ENCODE data around the gene DAGLA. TPM values are rescaled to one million over a fixed set of nuclear protein-coding genes. Genes with fewer than 3 reads are reported as not detected.

The DAGLA gene
- total and polyA plus RNA-seq, 2 of the 13 experiments (the other 11 are each of a cell fraction or from before 2014, with no cell fraction given): 2.6 to 3.9 TPM

GRCh38 chr11:61793083-61793828, 113.1 kb downstream of the DAGLA start (continued):
- 0 out of 2 replicates have a peak, but pooled peaks have one; percentile 3 for TF ChIP-seq ZNF138 (CRISPR knock-in tag; IDR thresholded peaks at IDR 0.05; ENCODE audit: low read depth)
- TF ChIP-seq TBX2 (CRISPR knock-in tag; IDR thresholded peaks at IDR 0.05; ENCODE audit: borderline replicate concordance): no peak
- TF ChIP-seq ZBTB3 (CRISPR knock-in tag; IDR thresholded peaks at IDR 0.05; ENCODE audit: borderline replicate concordance, low read depth): no peak
- TF ChIP-seq PBX3 (CRISPR knock-in tag; IDR thresholded peaks at IDR 0.05; ENCODE audit: borderline replicate concordance): 0 out of 2 replicates have a peak, but pooled peaks have one; percentile 4
- TF ChIP-seq MAFK (conservative IDR thresholded peaks at IDR 0.05 in 1 of 2, IDR thresholded peaks at IDR 0.05 in 1 of 2; ENCODE audit: low read length in 2 of 2): no peak
- TF ChIP-seq ZNF614 (CRISPR knock-in tag; IDR thresholded peaks at IDR 0.05; ENCODE audit: borderline replicate concordance): no peak
- 0 out of 2 replicates have a peak, but pooled peaks have one; percentile 5 for TF ChIP-seq ZSCAN22 (CRISPR knock-in tag; IDR thresholded peaks at IDR 0.05)
- TF ChIP-seq ZNF660 (CRISPR knock-in tag; IDR thresholded peaks at IDR 0.05; ENCODE audit: borderline replicate concordance, low read depth): no peak
- TF ChIP-seq ZNF331 (CRISPR knock-in tag; IDR thresholded peaks at IDR 0.05): no peak
- TF ChIP-seq ZNF737 (CRISPR knock-in tag; IDR thresholded peaks at IDR 0.05; ENCODE audit: borderline replicate concordance): 0 out of 2 replicates have a peak, but pooled peaks have one; percentile 56
- no peak for TF ChIP-seq ZNF724P (CRISPR knock-in tag; IDR thresholded peaks at IDR 0.05; ENCODE audit: borderline replicate concordance)
- TF ChIP-seq GLI4 (CRISPR knock-in tag; IDR thresholded peaks at IDR 0.05; ENCODE audit: borderline replicate concordance): no peak
- 0 out of 2 replicates have a peak, but pooled peaks have one; percentile 7 for TF ChIP-seq ZHX1 (CRISPR knock-in tag; IDR thresholded peaks at IDR 0.05; ENCODE audit: low read depth)
- TF ChIP-seq E2F2 (CRISPR knock-in tag; IDR thresholded peaks at IDR 0.05; ENCODE audit: borderline replicate concordance): no peak
- no peak for TF ChIP-seq PHF5A (CRISPR knock-in tag; IDR thresholded peaks at IDR 0.05; ENCODE audit: low read depth, unreplicated experiment)
- no peak for TF ChIP-seq ZBTB34 (CRISPR knock-in tag; IDR thresholded peaks at IDR 0.05)
- no peak for TF ChIP-seq GMEB2 (CRISPR knock-in tag; IDR thresholded peaks at IDR 0.05; ENCODE audit: low read depth)
- no peak for TF ChIP-seq ZNF570 (CRISPR knock-in tag; IDR thresholded peaks at IDR 0.05; ENCODE audit: borderline replicate concordance)
- TF ChIP-seq MAX (IDR thresholded peaks at IDR 0.05): no peak
